Activated CD4-positive, alpha-beta memory T cell treated with anti-CD3 and anti-CD28 coated beads for 36 hours (primary cell): ENCODE measurements around the gene EDN2. TPM values are rescaled to one million over a fixed set of nuclear protein-coding genes. Genes with fewer than 3 reads are reported as not detected.

Experiments
- CTCF ChIA-PET: fragments of 350-600 bp; sonication (Branson Sonifier 250); formaldehyde crosslinking; loops from one replicate; lab custom pipeline; 2021; ENCODE audit warnings: antibody characterized with exemption, inconsistent platforms; lab: Charles Lee
- POLR2A ChIA-PET: fragments of 350-600 bp; sonication (Branson Sonifier 250); formaldehyde crosslinking; loops from one replicate; lab custom pipeline; 2021; ENCODE audit warnings: antibody characterized with exemption; lab: Charles Lee
- DNase-seq: peaks from one replicate; pipeline ENCODE4 v3.0.0-alpha.2; 2020
- H3K27ac Mint-ChIP-seq: one replicate; pipeline ENCODE4 v1.8.0; 2021; ENCODE audit warnings: mixed read lengths
- H3K27me3 Mint-ChIP-seq: one replicate; pipeline ENCODE4 v1.8.0; 2021; ENCODE audit warnings: mixed read lengths
- H3K36me3 Mint-ChIP-seq: one replicate; pipeline ENCODE4 v1.8.0; 2021; ENCODE audit warnings: mixed read lengths
- H3K4me1 Mint-ChIP-seq: one replicate; pipeline ENCODE4 v1.8.0; 2021; ENCODE audit warnings: low read depth, mixed read lengths
- H3K4me3 Mint-ChIP-seq: one replicate; pipeline ENCODE4 v1.8.0; 2021; ENCODE audit warnings: mild to moderate bottlenecking, mixed read lengths
- H3K9me3 Mint-ChIP-seq: one replicate; pipeline ENCODE4 v1.8.0; 2021; ENCODE audit warnings: mixed read lengths
- intact Hi-C: fragments of 100-400 bp; cut with micrococcal nuclease; formaldehyde crosslinking; loops from one replicate; pipeline ENCODE4 v1.15.1; 2023
- total RNA-seq, 2 experiments: library from RNA; stranded (reverse); gene quantifications; one replicate each; pipeline ENCODE4 v1.2.3, GENCODE V29; 2021

Gene EDN2
- total RNA-seq, 2 experiments from 2014 or later: not detected

GRCh38 chr1:41435570-41436178 lies 48.8 kb downstream of the EDN2 start:
- intact Hi-C loops: no loop called here
- Mint-ChIP-seq H3K27ac (no peak overlapping the region), H3K4me1 (no peaks in the 10 kb centered on the region), H3K36me3 (no peaks in the 10 kb centered on the region), H3K27me3 (peaks cover 29% of the 10 kb centered on the region), H3K4me3 (no peak overlapping the region), H3K9me3 (no peaks in the 10 kb centered on the region)
- no peak for DNase-seq
- POLR2A ChIA-PET: no interaction called here
- CTCF ChIA-PET: no interaction called here

- no peaks in the 10 kb centered on the region for H3K4me1 Mint-ChIP-seq
- intact Hi-C loops: loop anchor here (5.0 kb wide), 1 partner anchor 168 kb away; no protein-coding TSS in a partner anchor
- ChIA-PET CTCF (interaction anchor here (1.0 to 3.7 kb wide), 5 partner anchors 16 to 152 kb away, joined by 3 to 35 read pairs (median 30); no protein-coding TSS in a partner anchor), POLR2A (no interaction called here)
- no peak overlapping the region for H3K4me3 Mint-ChIP-seq
- no peak overlapping the region for H3K27ac Mint-ChIP-seq
- no peak for DNase-seq
- H3K36me3 Mint-ChIP-seq: no peaks in the 10 kb centered on the region
- H3K9me3 Mint-ChIP-seq: no peaks in the 10 kb centered on the region
- H3K27me3 Mint-ChIP-seq: peaks cover 29% of the 10 kb centered on the region
Observed at GRCh38 chr1:41434748-41435449, 49.6 kb downstream of the EDN2 start.

GRCh38 chr1:41434306-41434705 lies 50.2 kb downstream of the EDN2 start:
- peaks cover 29% of the 10 kb centered on the region for H3K27me3 Mint-ChIP-seq
- CTCF ChIA-PET: interaction anchor here (0.8 to 3.7 kb wide), 9 partner anchors 15 to 167 kb away, joined by 3 to 35 read pairs (median 5); no protein-coding TSS in a partner anchor
- POLR2A ChIA-PET: interaction anchor here (0.6 kb wide), 1 partner anchor 30 kb away, joined by 3 read pairs; no protein-coding TSS in a partner anchor
- H3K4me3 Mint-ChIP-seq: no peak overlapping the region
- intact Hi-C loops: loop anchor here (5.0 kb wide), 1 partner anchor 167 kb away; no protein-coding TSS in a partner anchor
- no peaks in the 10 kb centered on the region for H3K4me1 Mint-ChIP-seq
- DNase-seq: no peak
- H3K9me3 Mint-ChIP-seq: no peaks in the 10 kb centered on the region
- H3K27ac Mint-ChIP-seq: no peak overlapping the region
- H3K36me3 Mint-ChIP-seq: no peaks in the 10 kb centered on the region

GRCh38 chr1:41433501-41433900 lies 51.0 kb downstream of the EDN2 start:
- no peak overlapping the region for H3K27ac Mint-ChIP-seq
- no peaks in the 10 kb centered on the region for H3K9me3 Mint-ChIP-seq
- DNase-seq: no peak
- intact Hi-C loops: loop anchor here (5.0 kb wide), 1 partner anchor 166 kb away; no protein-coding TSS in a partner anchor
- peaks cover 27% of the 10 kb centered on the region for H3K27me3 Mint-ChIP-seq
- H3K4me3 Mint-ChIP-seq: no peak overlapping the region
- CTCF ChIA-PET: interaction anchor here (0.8 to 3.7 kb wide), 13 partner anchors 11 to 183 kb away, joined by 3 to 35 read pairs (median 5); no protein-coding TSS in a partner anchor
- no peaks in the 10 kb centered on the region for H3K36me3 Mint-ChIP-seq
- POLR2A ChIA-PET: interaction anchor here (0.6 kb wide), 1 partner anchor 29 kb away, joined by 3 read pairs; no protein-coding TSS in a partner anchor
- H3K4me1 Mint-ChIP-seq: no peaks in the 10 kb centered on the region

GRCh38 chr1:41432481-41433280 lies 51.8 kb downstream of the EDN2 start:
- Mint-ChIP-seq H3K9me3 (no peaks in the 10 kb centered on the region), H3K4me3 (no peak overlapping the region), H3K4me1 (no peaks in the 10 kb centered on the region), H3K36me3 (no peaks in the 10 kb centered on the region), H3K27me3 (peaks cover 26% of the 10 kb centered on the region), H3K27ac (no peak overlapping the region)
- peak; percentile 87 for DNase-seq
- intact Hi-C loops: loop anchor here (5.0 kb wide), 1 partner anchor 165 kb away; no protein-coding TSS in a partner anchor
- CTCF ChIA-PET: interaction anchor here (0.6 to 3.7 kb wide), 13 partner anchors 12 to 182 kb away, joined by 3 to 35 read pairs (median 5); no protein-coding TSS in a partner anchor
- POLR2A ChIA-PET: no interaction called here

GRCh38 chr1:41431490-41432350 lies 52.8 kb downstream of the EDN2 start:
- H3K4me1 Mint-ChIP-seq: no peaks in the 10 kb centered on the region
- H3K4me3 Mint-ChIP-seq: no peak overlapping the region
- no peaks in the 10 kb centered on the region for H3K9me3 Mint-ChIP-seq
- intact Hi-C loops: loop anchor here (5.0 kb wide), 1 partner anchor 164 kb away; no protein-coding TSS in a partner anchor
- no peaks in the 10 kb centered on the region for H3K36me3 Mint-ChIP-seq
- POLR2A ChIA-PET: no interaction called here
- CTCF ChIA-PET: interaction anchor here (0.6 to 3.7 kb wide), 8 partner anchors 13 to 165 kb away, joined by 3 to 35 read pairs (median 11); no protein-coding TSS in a partner anchor
- peaks cover 26% of the 10 kb centered on the region for H3K27me3 Mint-ChIP-seq
- no peak overlapping the region for H3K27ac Mint-ChIP-seq
- DNase-seq: no peak

GRCh38 chr1:41430582-41430981 lies 53.9 kb downstream of the EDN2 start:
- intact Hi-C loops: loop anchor here (5.0 kb wide), 1 partner anchor 163 kb away; no protein-coding TSS in a partner anchor
- Mint-ChIP-seq H3K27ac (no peak overlapping the region), H3K36me3 (no peaks in the 10 kb centered on the region), H3K4me1 (no peaks in the 10 kb centered on the region), H3K4me3 (no peak overlapping the region), H3K9me3 (no peaks in the 10 kb centered on the region), H3K27me3 (peaks cover 26% of the 10 kb centered on the region)
- ChIA-PET POLR2A (no interaction called here), CTCF (interaction anchor here (0.7 to 1.4 kb wide), 2 partner anchors 11 to 14 kb away, joined by 3 to 4 read pairs; no protein-coding TSS in a partner anchor)
- no peak for DNase-seq

- no peak for DNase-seq
- Mint-ChIP-seq H3K9me3 (no peaks in the 10 kb centered on the region), H3K4me3 (no peak overlapping the region), H3K27me3 (peaks cover 25% of the 10 kb centered on the region), H3K36me3 (no peaks in the 10 kb centered on the region), H3K27ac (no peak overlapping the region), H3K4me1 (no peaks in the 10 kb centered on the region)
- ChIA-PET POLR2A (no interaction called here), CTCF (interaction anchor here (0.7 to 1.4 kb wide), 2 partner anchors 11 to 14 kb away, joined by 3 to 4 read pairs; no protein-coding TSS in a partner anchor)
- intact Hi-C loops: loop anchor here (5.0 kb wide), 1 partner anchor 163 kb away; no protein-coding TSS in a partner anchor
Observed at GRCh38 chr1:41430069-41430468, 54.4 kb downstream of the EDN2 start.

GRCh38 chr1:41429641-41430035 lies 54.8 kb downstream of the EDN2 start:
- intact Hi-C loops: loop anchor here (5.0 kb wide), 1 partner anchor 162 kb away; no protein-coding TSS in a partner anchor
- ChIA-PET CTCF (interaction anchor here (0.7 to 1.4 kb wide), 2 partner anchors 11 to 13 kb away, joined by 3 to 4 read pairs; no protein-coding TSS in a partner anchor), POLR2A (no interaction called here)

More at GRCh38 chr1:41429641-41430035, 54.8 kb downstream of the EDN2 start:
- no peaks in the 10 kb centered on the region for H3K36me3 Mint-ChIP-seq
- H3K4me3 Mint-ChIP-seq: no peak overlapping the region
- no peaks in the 10 kb centered on the region for H3K9me3 Mint-ChIP-seq
- no peak for DNase-seq
- peaks cover 21% of the 10 kb centered on the region for H3K27me3 Mint-ChIP-seq
- H3K4me1 Mint-ChIP-seq: no peaks in the 10 kb centered on the region
- no peak overlapping the region for H3K27ac Mint-ChIP-seq
